Measurements from ENCODE around the gene OTUD6A.

OTUD6A gene

GRCh38 chrX:70038515-70038914, 23.7 kb upstream of the OTUD6A start:
- H3K36me3 ChIP-seq (ENCODE audit: control insufficient read depth in 4 of 4, insufficient read depth in 4 of 4, low read length in 3 of 4) = no peaks in the 10 kb centered on the region
- DNase-seq = no peak
- CTCF ChIA-PET = no interaction called here
- WGBS (ENCODE audit: insufficient coverage) = no CpG with 5 or more reads among the region's 2 CpGs
- H3K27ac ChIP-seq (ENCODE audit: insufficient read depth in 1 of 2, low read depth in 1 of 2, low read length in 2 of 2, poor library complexity in 1 of 2, severe bottlenecking in 2 of 2) = no peak overlapping the region
- POLR2A ChIA-PET = no interaction called here
- no peaks in the 10 kb centered on the region for H3K4me1 ChIP-seq (ENCODE audit: control extremely low read depth in 1 of 4, control insufficient read depth in 4 of 4, insufficient read depth in 4 of 4, low read length in 3 of 4)
- no peaks in the 10 kb centered on the region for H3K9me3 ChIP-seq (ENCODE audit: control extremely low read depth in 1 of 5, control insufficient read depth in 4 of 5, insufficient read depth in 2 of 5, low read depth in 1 of 5, low read length in 4 of 5)
- no peak overlapping the region for H3K4me3 ChIP-seq (ENCODE audit: control insufficient read depth in 1 of 7, extremely low read depth in 1 of 7, insufficient read depth in 4 of 7, low read depth in 2 of 7, low read length in 6 of 7)
- peaks cover 0 to 4% (median 0%) of the 10 kb centered on the region in 5 experiments for H3K27me3 ChIP-seq (replicated peaks in 2 of 5; ENCODE audit: control insufficient read depth in 4 of 5, insufficient read depth in 5 of 5, low read length in 4 of 5)

DNA sequence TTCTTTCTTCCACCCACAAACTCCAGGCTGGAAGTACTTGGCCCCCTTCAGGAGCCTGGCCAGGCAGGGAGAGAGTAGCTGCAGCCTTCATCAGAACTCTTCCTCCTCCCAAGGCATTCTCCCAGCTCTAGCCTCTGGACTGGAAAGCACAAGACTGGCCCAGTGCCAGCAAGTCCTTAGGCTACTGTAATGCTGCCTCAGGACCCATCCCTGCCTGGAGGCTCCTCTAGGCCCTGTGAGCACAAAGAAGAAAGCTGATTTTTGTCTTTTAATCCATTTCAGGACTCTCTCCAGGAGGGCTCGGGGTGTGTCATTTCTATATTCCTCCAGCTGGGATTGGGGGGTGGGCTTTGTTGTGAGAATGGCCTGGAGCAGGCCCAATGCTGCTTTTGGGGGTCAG, 23.3 kb upstream of the OTUD6A start:
- H3K4me3 ChIP-seq (ENCODE audit: control insufficient read depth in 1 of 7, extremely low read depth in 1 of 7, insufficient read depth in 4 of 7, low read depth in 2 of 7, low read length in 6 of 7) = no peak overlapping the region
- 100% methylated on average over 1 of the region's 1 CpG for WGBS (ENCODE audit: insufficient coverage)
- no peak overlapping the region for H3K27ac ChIP-seq (ENCODE audit: insufficient read depth in 1 of 2, low read depth in 1 of 2, low read length in 2 of 2, poor library complexity in 1 of 2, severe bottlenecking in 2 of 2)
- peaks cover 0 to 4% (median 0%) of the 10 kb centered on the region in 5 experiments for H3K27me3 ChIP-seq (replicated peaks in 2 of 5; ENCODE audit: control insufficient read depth in 4 of 5, insufficient read depth in 5 of 5, low read length in 4 of 5)
- H3K4me1 ChIP-seq (ENCODE audit: control extremely low read depth in 1 of 4, control insufficient read depth in 4 of 4, insufficient read depth in 4 of 4, low read length in 3 of 4) = no peaks in the 10 kb centered on the region
- no peak for DNase-seq
- no peaks in the 10 kb centered on the region for H3K36me3 ChIP-seq (ENCODE audit: control insufficient read depth in 4 of 4, insufficient read depth in 4 of 4, low read length in 3 of 4)
- ChIA-PET CTCF (no interaction called here), POLR2A (no interaction called here)
- no peaks in the 10 kb centered on the region for H3K9me3 ChIP-seq (ENCODE audit: control extremely low read depth in 1 of 5, control insufficient read depth in 4 of 5, insufficient read depth in 2 of 5, low read depth in 1 of 5, low read length in 4 of 5)

- ChIA-PET CTCF (no interaction called here), POLR2A (no interaction called here)
Observed at GRCh38 chrX:70039758-70040157, 22.5 kb upstream of the OTUD6A start.

DNA sequence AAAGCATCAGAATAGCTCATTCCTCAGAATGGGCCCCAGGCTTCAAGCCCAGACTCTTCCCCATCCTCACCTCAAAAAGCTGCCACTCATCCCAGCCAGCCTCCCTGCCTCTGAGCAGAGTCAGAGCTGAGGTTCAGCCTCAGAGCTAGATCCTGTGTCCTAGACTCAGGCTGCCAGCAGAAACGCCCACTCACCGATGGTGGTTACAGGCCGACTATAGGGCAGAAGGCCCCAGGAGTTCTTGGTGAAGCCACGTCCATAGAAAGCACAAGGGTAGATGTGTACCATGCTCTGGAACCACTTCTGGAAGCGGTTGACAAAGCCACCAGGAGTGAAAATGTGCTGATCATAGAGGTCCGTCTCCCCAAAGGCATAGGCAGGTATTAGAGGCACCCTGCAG, 20.3 kb upstream of the OTUD6A start:
- POLR2A ChIA-PET = no interaction called here
- DNase-seq = no peak
- H3K27ac ChIP-seq (ENCODE audit: insufficient read depth in 1 of 2, low read depth in 1 of 2, low read length in 2 of 2, poor library complexity in 1 of 2, severe bottlenecking in 2 of 2) = no peak overlapping the region
- no peaks in the 10 kb centered on the region for H3K36me3 ChIP-seq (ENCODE audit: control insufficient read depth in 4 of 4, insufficient read depth in 4 of 4, low read length in 3 of 4)
- CTCF ChIA-PET = interaction anchor here (0.6 kb wide), 1 partner anchor 554 kb away, joined by 5 read pairs; no protein-coding TSS in a partner anchor
- 82% methylated on average over 6 of the region's 6 CpGs for WGBS (ENCODE audit: insufficient coverage)
- H3K9me3 ChIP-seq (ENCODE audit: control extremely low read depth in 1 of 5, control insufficient read depth in 4 of 5, insufficient read depth in 2 of 5, low read depth in 1 of 5, low read length in 4 of 5) = no peaks in the 10 kb centered on the region
- H3K27me3 ChIP-seq (replicated peaks in 2 of 5; ENCODE audit: control insufficient read depth in 4 of 5, insufficient read depth in 5 of 5, low read length in 4 of 5) = peaks cover 0 to 8% (median 0%) of the 10 kb centered on the region in 5 experiments
- H3K4me3 ChIP-seq (ENCODE audit: control insufficient read depth in 1 of 7, extremely low read depth in 1 of 7, insufficient read depth in 4 of 7, low read depth in 2 of 7, low read length in 6 of 7) = no peak overlapping the region
- H3K4me1 ChIP-seq (ENCODE audit: control extremely low read depth in 1 of 4, control insufficient read depth in 4 of 4, insufficient read depth in 4 of 4, low read length in 3 of 4) = no peaks in the 10 kb centered on the region

More at GRCh38 chrX:70039758-70040157, 22.5 kb upstream of the OTUD6A start:
- DNase-seq = no peak
- WGBS (ENCODE audit: insufficient coverage) = 100% methylated on average over 2 of the region's 2 CpGs
- Histone ChIP-seq H3K9me3 (ENCODE audit: control extremely low read depth in 1 of 5, control insufficient read depth in 4 of 5, insufficient read depth in 2 of 5, low read depth in 1 of 5, low read length in 4 of 5) (no peaks in the 10 kb centered on the region), H3K27ac (ENCODE audit: insufficient read depth in 1 of 2, low read depth in 1 of 2, low read length in 2 of 2, poor library complexity in 1 of 2, severe bottlenecking in 2 of 2) (no peak overlapping the region), H3K4me3 (ENCODE audit: control insufficient read depth in 1 of 7, extremely low read depth in 1 of 7, insufficient read depth in 4 of 7, low read depth in 2 of 7, low read length in 6 of 7) (no peak overlapping the region), H3K27me3 (replicated peaks in 2 of 5; ENCODE audit: control insufficient read depth in 4 of 5, insufficient read depth in 5 of 5, low read length in 4 of 5) (peaks cover 0 to 8% (median 0%) of the 10 kb centered on the region in 5 experiments), H3K36me3 (ENCODE audit: control insufficient read depth in 4 of 4, insufficient read depth in 4 of 4, low read length in 3 of 4) (no peaks in the 10 kb centered on the region), H3K4me1 (ENCODE audit: control extremely low read depth in 1 of 4, control insufficient read depth in 4 of 4, insufficient read depth in 4 of 4, low read length in 3 of 4) (no peaks in the 10 kb centered on the region)

GRCh38 chrX:70042399-70043371, 19.6 kb upstream of the OTUD6A start:
- no peaks in the 10 kb centered on the region for H3K9me3 ChIP-seq (ENCODE audit: control extremely low read depth in 1 of 5, control insufficient read depth in 4 of 5, insufficient read depth in 2 of 5, low read depth in 1 of 5, low read length in 4 of 5)
- CTCF ChIA-PET = interaction anchor here (0.6 kb wide), 1 partner anchor 555 kb away, joined by 5 read pairs; no protein-coding TSS in a partner anchor
- H3K27me3 ChIP-seq (replicated peaks in 2 of 5; ENCODE audit: control insufficient read depth in 4 of 5, insufficient read depth in 5 of 5, low read length in 4 of 5) = peaks cover 0 to 8% (median 0%) of the 10 kb centered on the region in 5 experiments
- POLR2A ChIA-PET = no interaction called here
- no peaks in the 10 kb centered on the region for H3K4me1 ChIP-seq (ENCODE audit: control extremely low read depth in 1 of 4, control insufficient read depth in 4 of 4, insufficient read depth in 4 of 4, low read length in 3 of 4)
- 96% methylated on average over 8 of the region's 11 CpGs for WGBS (ENCODE audit: insufficient coverage)
- H3K27ac ChIP-seq (ENCODE audit: insufficient read depth in 1 of 2, low read depth in 1 of 2, low read length in 2 of 2, poor library complexity in 1 of 2, severe bottlenecking in 2 of 2) = no peak overlapping the region
- no peak overlapping the region for H3K4me3 ChIP-seq (ENCODE audit: control insufficient read depth in 1 of 7, extremely low read depth in 1 of 7, insufficient read depth in 4 of 7, low read depth in 2 of 7, low read length in 6 of 7)
- no peak for DNase-seq
- no peaks in the 10 kb centered on the region for H3K36me3 ChIP-seq (ENCODE audit: control insufficient read depth in 4 of 4, insufficient read depth in 4 of 4, low read length in 3 of 4)

DNA sequence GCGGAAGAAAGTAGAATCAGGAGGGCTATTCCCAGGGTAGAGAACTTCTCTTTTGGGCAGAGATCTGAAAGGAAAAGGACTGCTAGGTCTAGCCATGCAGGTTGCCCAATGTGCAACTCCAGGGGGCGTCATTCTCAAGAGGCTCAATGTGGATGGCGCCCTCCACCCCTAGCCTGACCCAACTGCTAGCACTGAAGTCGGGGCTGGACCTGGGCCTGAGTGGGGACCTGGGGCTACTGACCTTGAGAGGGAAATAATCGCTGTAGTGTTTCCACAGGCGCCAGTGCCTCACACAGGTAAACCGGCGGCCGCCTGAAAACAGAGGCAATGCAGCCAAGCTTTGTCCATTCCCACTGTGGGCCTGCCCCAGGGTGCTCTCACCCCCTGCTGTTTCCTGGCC, 18.6 kb upstream of the OTUD6A start:
- DNase-seq = no peak
- H3K4me3 ChIP-seq (ENCODE audit: control insufficient read depth in 1 of 7, extremely low read depth in 1 of 7, insufficient read depth in 4 of 7, low read depth in 2 of 7, low read length in 6 of 7) = no peak overlapping the region
- no peaks in the 10 kb centered on the region for H3K4me1 ChIP-seq (ENCODE audit: control extremely low read depth in 1 of 4, control insufficient read depth in 4 of 4, insufficient read depth in 4 of 4, low read length in 3 of 4)
- H3K27ac ChIP-seq (ENCODE audit: insufficient read depth in 1 of 2, low read depth in 1 of 2, low read length in 2 of 2, poor library complexity in 1 of 2, severe bottlenecking in 2 of 2) = no peak overlapping the region
- WGBS (ENCODE audit: insufficient coverage) = 92% methylated on average over 8 of the region's 9 CpGs
- no peaks in the 10 kb centered on the region for H3K9me3 ChIP-seq (ENCODE audit: control extremely low read depth in 1 of 5, control insufficient read depth in 4 of 5, insufficient read depth in 2 of 5, low read depth in 1 of 5, low read length in 4 of 5)
- H3K27me3 ChIP-seq (replicated peaks in 2 of 5; ENCODE audit: control insufficient read depth in 4 of 5, insufficient read depth in 5 of 5, low read length in 4 of 5) = peaks cover 0 to 8% (median 0%) of the 10 kb centered on the region in 5 experiments
- no peaks in the 10 kb centered on the region for H3K36me3 ChIP-seq (ENCODE audit: control insufficient read depth in 4 of 4, insufficient read depth in 4 of 4, low read length in 3 of 4)
- ChIA-PET POLR2A (no interaction called here), CTCF (no interaction called here)

DNA sequence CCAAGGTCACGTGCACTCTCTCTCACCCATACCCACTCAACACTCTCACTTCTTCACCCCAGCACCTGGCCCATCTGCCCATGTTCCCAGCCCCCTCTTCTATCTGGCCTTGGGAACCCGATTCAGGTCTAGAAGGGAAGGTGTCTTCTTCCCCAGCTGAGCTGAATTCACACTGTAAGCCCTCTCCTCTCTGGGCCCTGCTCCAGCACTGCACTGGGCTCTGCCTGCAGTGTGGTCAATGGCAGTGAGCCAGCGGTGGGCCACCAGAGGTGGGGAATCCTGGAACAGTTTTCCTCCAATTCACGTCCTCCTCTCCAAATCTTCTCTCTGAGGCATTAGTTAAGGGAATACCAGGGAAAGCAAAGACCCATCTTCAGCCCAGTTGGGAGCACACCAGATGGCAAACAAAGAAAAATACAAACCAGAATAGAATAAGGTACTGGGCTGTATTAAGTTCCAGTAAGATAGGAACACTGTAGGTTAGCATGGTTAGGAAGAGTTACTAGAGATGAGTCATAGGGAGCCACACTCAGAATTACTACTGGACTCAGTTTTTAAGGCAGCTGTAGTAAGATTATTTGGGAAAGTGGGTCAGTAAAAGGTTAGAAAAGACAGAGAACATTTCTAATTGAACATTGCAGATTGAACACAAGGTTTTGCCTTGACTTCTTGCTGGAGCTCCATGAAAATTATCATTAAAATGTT, 17.6 kb upstream of the OTUD6A start:
- Histone ChIP-seq H3K4me1 (ENCODE audit: control extremely low read depth in 1 of 4, control insufficient read depth in 4 of 4, insufficient read depth in 4 of 4, low read length in 3 of 4) (no peaks in the 10 kb centered on the region), H3K4me3 (ENCODE audit: control insufficient read depth in 1 of 7, extremely low read depth in 1 of 7, insufficient read depth in 4 of 7, low read depth in 2 of 7, low read length in 6 of 7) (no peak overlapping the region), H3K9me3 (ENCODE audit: control extremely low read depth in 1 of 5, control insufficient read depth in 4 of 5, insufficient read depth in 2 of 5, low read depth in 1 of 5, low read length in 4 of 5) (no peaks in the 10 kb centered on the region), H3K27me3 (replicated peaks in 2 of 5; ENCODE audit: control insufficient read depth in 4 of 5, insufficient read depth in 5 of 5, low read length in 4 of 5) (peaks cover 0 to 8% (median 0%) of the 10 kb centered on the region in 5 experiments), H3K36me3 (ENCODE audit: control insufficient read depth in 4 of 4, insufficient read depth in 4 of 4, low read length in 3 of 4) (no peaks in the 10 kb centered on the region), H3K27ac (ENCODE audit: insufficient read depth in 1 of 2, low read depth in 1 of 2, low read length in 2 of 2, poor library complexity in 1 of 2, severe bottlenecking in 2 of 2) (no peak overlapping the region)
- WGBS (ENCODE audit: insufficient coverage) = 92% methylated on average over 4 of the region's 4 CpGs
- ChIA-PET CTCF (no interaction called here), POLR2A (no interaction called here)
- no peak for DNase-seq
